ENCODE measurements around the gene ABL1.

ABL1 gene

GRCh38 chr9:130919559-130920145 is 84.6 kb downstream of the ABL1 start:
- DNase-seq (ENCODE audit: low read depth), result no peak

- DNase-seq (ENCODE audit: low read depth), result no peak
Observed at GRCh38 chr9:130920233-130920632, 85.2 kb downstream of the ABL1 start.

GRCh38 chr9:130920762-130921299 is 85.8 kb downstream of the ABL1 start:
- DNase-seq (ENCODE audit: low read depth), result no peak

- DNase-seq (ENCODE audit: low read depth), result no peak
Observed at GRCh38 chr9:130921300-130921988, 86.4 kb downstream of the ABL1 start.

DNA sequence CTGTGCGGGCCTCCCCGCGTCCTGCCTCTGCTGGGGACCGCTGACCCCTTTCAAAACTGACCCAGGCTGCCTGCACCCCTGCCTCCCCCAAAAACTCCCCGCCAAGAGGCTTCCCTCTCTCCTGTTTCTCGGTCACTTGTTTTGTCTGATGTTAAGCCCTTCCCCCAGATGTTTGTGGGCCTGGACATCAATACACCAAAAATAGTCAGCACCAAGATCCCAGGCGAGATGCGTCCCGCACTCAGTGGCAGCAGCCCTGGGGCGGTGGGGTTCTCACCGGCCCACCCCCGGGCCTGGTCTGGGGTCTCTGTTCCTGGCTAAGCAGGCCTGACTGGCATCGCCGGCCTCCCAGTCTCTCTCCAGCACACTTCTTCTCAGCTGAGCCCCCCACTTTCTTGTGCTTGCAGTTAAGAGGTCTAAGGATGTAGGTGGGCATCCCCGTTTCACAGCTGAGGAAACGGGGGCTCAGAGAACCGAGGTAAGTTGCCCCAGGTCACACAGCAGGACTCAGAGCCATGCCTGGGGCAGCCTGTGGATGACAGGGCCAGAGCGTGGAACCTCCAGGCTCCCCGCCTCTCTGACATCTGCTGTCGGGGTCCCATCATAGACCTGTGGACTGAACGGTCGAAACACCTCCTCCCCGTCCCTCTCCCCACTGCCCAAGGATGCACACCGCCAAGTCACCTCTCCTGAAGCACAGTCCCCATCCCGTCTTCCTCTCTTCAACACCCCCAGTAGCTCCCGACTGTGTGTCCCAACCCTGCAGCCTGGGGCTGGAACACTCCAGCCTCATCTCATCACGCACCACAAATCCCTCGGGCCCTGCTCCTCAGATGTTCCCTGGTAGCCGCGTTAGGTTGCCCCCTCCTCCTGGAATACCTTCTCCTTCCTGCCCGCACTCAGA is 87.2 kb downstream of the ABL1 start:
- DNase-seq (ENCODE audit: low read depth), result no peak

DNA sequence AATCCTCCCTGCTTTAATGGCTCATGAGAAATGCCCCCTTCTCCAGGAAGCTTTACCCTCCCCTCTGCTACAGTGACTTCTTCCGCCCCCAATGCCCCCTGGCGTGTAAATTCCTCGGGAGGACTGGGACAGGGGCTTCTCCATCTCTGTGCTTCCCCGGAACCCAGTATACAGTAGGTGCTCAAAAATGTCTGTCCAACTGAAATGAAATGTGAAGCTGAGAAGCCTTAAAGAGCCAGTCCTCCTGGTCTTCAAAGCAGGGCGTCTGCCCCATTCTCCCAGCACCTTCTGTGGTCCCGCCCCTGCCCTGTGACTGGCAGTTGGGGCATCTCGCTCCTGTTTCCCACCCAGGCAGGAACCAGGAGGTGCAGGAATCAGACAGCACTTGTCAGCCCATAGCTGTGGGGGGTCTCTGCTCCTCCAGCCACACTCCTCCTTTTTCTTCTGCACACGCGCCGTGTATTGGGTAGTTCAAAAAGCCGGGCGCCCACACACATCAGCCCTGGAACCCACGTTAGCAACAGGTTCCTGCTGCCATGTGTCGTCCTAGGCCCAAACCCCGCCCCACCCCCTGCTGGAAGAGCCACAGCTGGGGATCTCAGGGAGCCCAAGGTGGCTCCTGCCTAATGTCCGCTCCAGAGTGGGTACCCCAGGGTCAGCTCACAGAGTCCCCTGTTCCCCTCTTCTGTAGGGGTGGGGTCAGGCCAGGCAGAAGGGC is 88.0 kb downstream of the ABL1 start:
- no peak for DNase-seq (ENCODE audit: low read depth)

DNA sequence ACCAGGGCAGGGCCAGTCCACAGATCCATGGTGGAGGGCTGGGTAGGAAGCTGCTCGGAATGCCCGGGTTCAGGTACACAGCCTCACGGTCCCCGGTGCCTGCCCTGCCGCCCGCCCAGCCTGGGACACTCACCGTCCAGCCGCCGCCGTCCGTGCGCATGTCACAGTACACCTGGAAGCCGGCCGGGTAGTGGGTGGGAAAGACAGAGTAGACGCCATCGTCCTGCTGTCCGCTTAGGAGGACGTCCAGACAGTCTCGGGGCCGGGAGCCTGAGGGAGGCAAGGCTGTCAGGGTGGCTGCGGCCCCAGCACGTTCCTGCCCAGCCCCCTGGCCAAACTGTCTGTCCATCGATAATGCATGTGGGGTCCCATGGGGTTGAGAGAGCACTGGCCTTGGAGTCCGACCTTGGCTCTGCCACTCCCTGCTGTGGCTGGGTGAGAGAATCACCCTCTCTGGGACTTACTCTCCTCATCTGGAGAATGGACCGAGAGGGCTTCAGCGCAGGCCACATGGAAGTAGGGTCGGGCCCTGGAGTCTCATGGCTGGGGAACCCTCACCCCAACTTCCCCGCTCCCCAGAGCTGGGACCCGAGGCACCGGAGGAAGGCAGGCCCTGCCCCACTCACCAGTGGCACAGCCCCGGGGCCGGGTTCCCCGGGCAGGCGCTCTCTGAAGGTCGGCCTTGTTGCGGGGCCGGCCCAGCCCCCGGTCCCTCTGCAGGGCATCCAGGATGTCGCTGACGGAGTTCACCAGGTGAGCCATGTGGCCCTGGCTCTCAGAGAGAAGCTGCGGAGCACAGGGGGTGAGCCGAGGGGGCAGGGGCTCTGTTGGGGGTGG is 88.8 kb downstream of the ABL1 start:
- no peak for DNase-seq (ENCODE audit: low read depth)

- no peak for DNase-seq (ENCODE audit: low read depth)
Observed at GRCh38 chr9:130924448-130924788, 89.4 kb downstream of the ABL1 start.

DNA sequence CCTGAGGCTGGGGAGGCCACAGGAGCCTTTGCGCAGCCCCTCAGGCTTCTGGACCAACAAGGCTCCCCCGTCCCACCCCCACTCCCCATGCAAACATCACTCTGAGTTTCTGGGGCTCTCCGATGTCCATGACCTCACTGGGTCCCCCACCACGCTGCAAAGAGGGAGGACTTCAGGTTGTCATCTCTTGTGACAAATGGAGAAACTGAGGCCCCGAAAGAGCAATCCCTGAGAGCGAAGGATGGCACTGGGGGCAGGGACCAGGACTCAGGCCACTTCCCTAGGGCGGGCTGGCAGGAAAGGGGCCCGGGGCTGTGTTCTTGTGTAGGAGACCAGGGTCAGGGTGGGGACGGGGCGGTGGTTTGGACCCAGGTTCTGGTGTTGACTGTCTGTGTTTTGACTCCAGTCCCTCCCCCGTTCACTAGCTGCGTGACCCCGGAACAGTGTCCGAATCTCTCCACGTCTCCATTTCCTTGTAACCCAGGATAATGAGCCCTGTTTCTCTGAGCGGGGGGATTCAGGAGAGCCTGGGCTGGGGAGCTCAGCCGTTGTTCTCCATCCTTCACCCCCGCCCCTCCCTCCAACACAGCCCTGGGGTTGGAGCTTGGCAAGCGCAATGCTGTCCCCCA is 90.1 kb downstream of the ABL1 start:
- no peak for DNase-seq (ENCODE audit: low read depth)

- no peak for DNase-seq (ENCODE audit: low read depth)
Observed at GRCh38 chr9:130927338-130927737, 92.3 kb downstream of the ABL1 start.

- DNase-seq (ENCODE audit: low read depth), result no peak
Observed at GRCh38 chr9:130927995-130928900, 93.2 kb downstream of the ABL1 start.

GRCh38 chr9:130929571-130930038 is 94.6 kb downstream of the ABL1 start:
- DNase-seq (ENCODE audit: low read depth), result no peak

- DNase-seq (ENCODE audit: low read depth), result no peak
Observed at GRCh38 chr9:130930132-130930803, 95.2 kb downstream of the ABL1 start.

DNA sequence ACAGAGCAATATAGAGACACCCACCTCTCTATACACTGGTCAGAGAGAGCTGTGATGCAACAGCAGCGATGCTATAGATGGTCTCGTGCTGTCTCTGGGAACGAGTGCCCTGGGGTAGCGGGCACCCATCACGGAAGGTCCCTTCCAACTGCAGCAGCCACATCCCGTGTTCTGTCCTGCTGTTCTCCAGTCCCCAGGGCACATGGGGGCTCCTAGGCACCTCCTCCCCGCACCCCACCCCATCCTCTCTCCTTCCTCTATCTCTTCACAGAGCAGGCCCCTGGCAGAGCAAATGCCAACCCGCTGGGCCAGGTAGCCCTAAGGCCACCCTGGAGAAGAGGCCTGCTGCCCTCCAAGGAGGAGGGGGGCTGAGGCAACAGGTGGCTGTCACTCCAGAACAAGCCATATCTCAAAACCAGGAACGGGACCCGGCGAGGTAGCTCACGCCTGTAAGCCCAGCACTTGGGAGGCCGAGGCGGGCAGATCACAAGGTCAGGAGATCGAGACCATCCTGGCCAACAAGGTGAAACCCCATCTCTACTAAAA is 95.8 kb downstream of the ABL1 start:
- no peak for DNase-seq (ENCODE audit: low read depth)

DNA sequence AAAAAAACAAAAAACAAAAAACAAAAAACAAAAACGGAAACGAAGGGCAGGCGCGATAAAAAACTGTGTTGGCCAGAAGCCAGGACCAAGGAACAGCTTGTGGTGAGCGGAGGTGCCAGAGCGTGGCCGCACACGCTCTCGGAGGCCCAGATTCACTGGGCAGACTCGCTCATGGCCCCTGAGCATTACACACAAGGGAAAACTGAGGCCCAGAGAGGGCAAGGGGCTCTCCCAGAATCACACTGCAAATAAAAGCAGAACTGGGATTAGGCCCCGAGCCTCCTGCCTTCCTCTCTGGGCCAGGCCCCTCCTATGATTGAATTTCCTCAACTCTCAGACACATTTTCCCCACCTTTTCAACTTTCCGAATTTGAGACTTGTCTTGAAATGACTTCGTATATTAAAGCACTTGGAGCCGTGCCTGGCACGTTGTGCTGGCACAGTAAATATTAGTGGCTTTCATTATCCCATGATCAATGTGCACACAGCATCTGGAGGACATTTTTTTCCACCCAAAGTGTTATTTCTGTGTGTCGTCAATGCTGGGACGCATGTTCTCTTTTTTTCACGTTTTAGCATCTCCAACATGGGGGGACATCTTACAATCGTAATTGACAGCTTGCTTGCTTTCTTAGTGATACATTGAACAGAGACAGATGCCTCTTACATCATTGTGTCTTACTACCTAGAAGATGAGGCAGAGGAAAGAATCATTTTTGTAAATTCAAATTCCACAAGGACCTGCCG is 96.6 kb downstream of the ABL1 start:
- no peak for DNase-seq (ENCODE audit: low read depth)

DNA sequence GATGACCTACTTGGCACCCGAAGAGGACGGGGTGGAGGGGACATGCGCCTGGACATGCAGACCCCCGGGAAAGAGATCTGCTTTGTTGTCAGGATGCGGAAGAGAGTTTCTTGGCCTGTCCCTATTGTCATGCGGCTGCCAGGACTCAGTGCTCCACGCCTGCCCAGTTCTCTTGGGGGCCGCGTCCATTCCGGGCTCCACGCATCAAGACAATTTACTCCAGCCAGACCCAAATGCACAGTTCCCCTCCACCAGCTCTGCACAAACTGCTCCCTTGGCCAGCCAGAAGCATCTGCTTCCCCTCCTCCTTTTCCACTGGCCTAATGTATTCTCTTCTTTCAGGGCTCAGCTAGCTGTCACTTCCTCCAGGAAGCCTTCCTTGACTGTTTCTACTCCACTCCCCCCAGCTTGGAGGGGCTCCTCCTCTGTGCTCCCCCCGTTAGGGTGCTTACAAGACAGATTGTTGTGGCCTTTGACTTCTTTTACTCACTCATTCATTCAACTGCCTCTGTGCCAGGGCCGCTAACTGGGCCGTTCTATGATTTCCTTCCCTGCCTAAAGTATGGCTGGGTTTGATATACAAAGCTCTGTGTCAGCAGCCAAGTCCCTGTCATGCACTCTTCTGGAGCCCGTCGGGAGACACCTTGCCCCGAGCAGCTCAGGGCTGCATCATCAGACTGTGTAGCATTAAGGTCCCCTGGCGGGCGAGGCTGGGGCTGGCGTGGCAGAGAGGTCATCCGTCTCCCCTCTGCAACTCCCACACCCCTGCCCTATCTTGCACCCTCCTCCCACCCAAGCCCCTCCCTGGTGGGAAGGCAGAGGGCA is 97.4 kb downstream of the ABL1 start:
- no peak for DNase-seq (ENCODE audit: low read depth)

Measured in stimulated activated CD4-positive, alpha-beta T cell treated with anti-CD3 and anti-CD28 coated beads, Interleukin-2, amount 100 ng/mL, for 4 hours (primary cell).